Thyroid gland (tissue), 4 donors: Measurements from ENCODE around the gene KRTAP16-1.

Source experiments
- POLR2A ChIP-seq, 2 donors: fragments of 450-650 bp; IDR thresholded peaks; one replicate each; pipeline ENCODE4 v1.6.1; 2017; ENCODE audit warnings: antibody characterized with exemption in 2 of 2, mild to moderate bottlenecking in 2 of 2, moderate library complexity in 1 of 2
- TF ChIP-seq, protein P1 (sequence below), 6 experiments: fragments of 200-600 bp in 3 of 6; fragments of 450-650 bp in 3 of 6; sonication (generic) in 3 of 6; IDR thresholded peaks; one replicate each; pipeline ENCODE4 v1.5.1; 2016 to 2019; ENCODE audit warnings: antibody characterized with exemption in 6 of 6, mild to moderate bottlenecking in 2 of 6, inconsistent platforms in 1 of 6, moderate library complexity in 1 of 6

DNA sequence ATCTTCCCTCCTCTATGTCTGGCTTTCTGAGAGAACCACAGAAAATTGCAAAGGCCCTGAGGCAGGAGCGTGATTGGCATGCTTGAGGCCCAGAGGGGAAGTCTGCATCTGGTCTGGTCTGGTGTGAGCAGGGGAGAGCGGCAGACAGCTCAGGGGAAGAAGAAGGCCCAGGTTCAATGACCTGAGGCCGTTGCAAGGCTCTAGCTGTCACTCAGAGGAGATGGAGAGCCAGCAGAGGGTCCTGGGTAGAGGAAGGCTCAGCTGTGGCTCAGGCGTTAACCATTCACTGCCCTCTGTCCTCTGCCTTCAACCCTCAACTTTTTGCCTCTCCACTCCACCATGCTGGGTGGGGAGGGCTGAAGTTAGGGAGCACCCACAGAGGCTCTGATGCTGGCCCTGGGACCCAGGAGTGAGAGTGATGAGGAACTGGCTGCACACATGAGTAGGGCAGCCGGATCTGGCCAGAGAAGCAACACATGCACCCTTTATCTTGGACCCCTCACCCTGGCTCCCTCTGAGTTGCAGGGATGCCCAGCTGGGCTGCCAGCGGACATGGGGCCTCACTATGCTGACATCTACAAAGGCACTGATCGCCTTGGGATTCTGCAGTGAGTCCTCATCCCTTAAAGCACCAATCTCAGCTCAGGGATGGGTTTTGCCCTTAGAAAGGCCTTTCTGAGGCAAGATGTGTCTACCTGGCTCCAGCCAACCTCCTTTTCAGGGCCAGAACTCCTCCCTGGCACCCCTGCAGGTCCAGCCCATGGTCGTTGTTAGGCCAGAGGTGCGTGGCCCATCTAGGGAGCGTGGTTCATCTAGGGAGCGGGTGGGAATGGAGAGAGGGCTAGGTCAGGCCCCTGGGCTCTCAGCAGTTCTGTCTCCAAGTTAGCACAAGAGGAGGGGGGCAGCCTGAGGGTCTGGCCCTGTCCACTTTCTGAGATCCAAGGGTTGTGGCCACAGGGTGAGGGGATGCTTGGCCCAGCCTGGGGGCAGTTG, 14.1 kb upstream of the KRTAP16-1 start:
- no peak for TF ChIP-seq POLR2A (IDR thresholded peaks at IDR 0.05)
- TF ChIP-seq, protein P1, sequence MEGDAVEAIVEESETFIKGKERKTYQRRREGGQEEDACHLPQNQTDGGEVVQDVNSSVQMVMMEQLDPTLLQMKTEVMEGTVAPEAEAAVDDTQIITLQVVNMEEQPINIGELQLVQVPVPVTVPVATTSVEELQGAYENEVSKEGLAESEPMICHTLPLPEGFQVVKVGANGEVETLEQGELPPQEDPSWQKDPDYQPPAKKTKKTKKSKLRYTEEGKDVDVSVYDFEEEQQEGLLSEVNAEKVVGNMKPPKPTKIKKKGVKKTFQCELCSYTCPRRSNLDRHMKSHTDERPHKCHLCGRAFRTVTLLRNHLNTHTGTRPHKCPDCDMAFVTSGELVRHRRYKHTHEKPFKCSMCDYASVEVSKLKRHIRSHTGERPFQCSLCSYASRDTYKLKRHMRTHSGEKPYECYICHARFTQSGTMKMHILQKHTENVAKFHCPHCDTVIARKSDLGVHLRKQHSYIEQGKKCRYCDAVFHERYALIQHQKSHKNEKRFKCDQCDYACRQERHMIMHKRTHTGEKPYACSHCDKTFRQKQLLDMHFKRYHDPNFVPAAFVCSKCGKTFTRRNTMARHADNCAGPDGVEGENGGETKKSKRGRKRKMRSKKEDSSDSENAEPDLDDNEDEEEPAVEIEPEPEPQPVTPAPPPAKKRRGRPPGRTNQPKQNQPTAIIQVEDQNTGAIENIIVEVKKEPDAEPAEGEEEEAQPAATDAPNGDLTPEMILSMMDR (IDR thresholded peaks at IDR 0.05): no peak
